ENCODE data around the gene SLC37A2.

DNA sequence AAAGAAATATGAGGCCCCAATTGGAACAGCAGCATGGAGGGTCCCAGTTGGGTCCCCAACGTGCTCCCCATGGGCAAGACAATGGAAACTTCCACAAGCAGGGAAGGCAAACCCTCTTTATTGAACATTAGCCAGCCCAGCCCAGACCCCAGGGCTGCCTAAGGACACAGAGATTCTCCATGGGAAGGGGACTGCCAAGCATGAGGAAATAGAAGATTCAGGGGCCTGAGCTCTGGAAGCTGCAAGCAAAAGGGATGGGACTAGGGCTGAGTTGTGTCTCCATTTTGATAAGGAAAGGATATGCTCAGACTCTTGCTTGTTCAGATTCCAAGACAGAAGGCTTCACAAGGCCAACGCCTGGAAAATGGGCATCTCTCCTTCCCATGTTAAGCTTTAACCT, 25.0 kb downstream of the SLC37A2 start:
- TF ChIP-seq CTCF (IDR thresholded peaks at IDR 0.05) (no peak), POLR2AphosphoS5 (IDR thresholded peaks at IDR 0.05) (no peak)
